Liver (tissue), 9 donors: ENCODE measurements around the gene EVI5. TPM values are rescaled to one million over a fixed set of nuclear protein-coding genes. Genes with fewer than 3 reads are reported as not detected.
A peak's percentile ranks its signal among the peaks of the same experiment; 100 is the strongest.

ENCODE experiments used
- DNase-seq: peaks from one replicate; pipeline ENCODE4 v3.0.0-alpha.2; 2017; ENCODE audit warnings: low spot score
- H3K27ac ChIP-seq, 2 donors: one replicate each; pipeline ENCODE4 v1.7.0; 2013; ENCODE audit warnings: inconsistent platforms in 2 of 2, low read length in 2 of 2, control low read depth in 1 of 2, low read depth in 1 of 2, mild to moderate bottlenecking in 1 of 2
- H3K27me3 ChIP-seq, 4 donors: one replicate each; pipeline versions ENCODE4 v1.6.1 to v1.7.0; 2013; ENCODE audit warnings: low read length in 3 of 4, inconsistent platforms in 1 of 4, mild to moderate bottlenecking in 1 of 4, moderate library complexity in 1 of 4; ENCODE audit not compliant: control insufficient read depth in 4 of 4, insufficient read depth in 4 of 4
- H3K36me3 ChIP-seq, 4 donors: one replicate each; pipeline versions ENCODE4 v1.6.1 to v1.7.0; 2013; ENCODE audit warnings: low read length in 3 of 4, mild to moderate bottlenecking in 3 of 4, low read depth in 1 of 4, moderate library complexity in 1 of 4; ENCODE audit not compliant: control insufficient read depth in 4 of 4, insufficient read depth in 3 of 4
- H3K4me1 ChIP-seq, 4 donors: one replicate each; pipeline versions ENCODE4 v1.6.1 to v1.7.0; 2013; ENCODE audit warnings: low read length in 3 of 4, mild to moderate bottlenecking in 3 of 4, moderate library complexity in 1 of 4; ENCODE audit not compliant: control insufficient read depth in 4 of 4, insufficient read depth in 4 of 4
- H3K4me3 ChIP-seq, 3 donors: one replicate each; pipeline versions ENCODE4 v1.6.1 to v1.7.0; 2013; ENCODE audit warnings: low read length in 3 of 3, control low read depth in 1 of 3, low read depth in 1 of 3, mild to moderate bottlenecking in 1 of 3
- H3K9ac ChIP-seq, 2 donors: one replicate each; pipeline ENCODE4 v1.7.0; 2013; ENCODE audit warnings: low read length in 2 of 2, mild to moderate bottlenecking in 2 of 2, moderate library complexity in 2 of 2, control low read depth in 1 of 2, low read depth in 1 of 2
- H3K9me3 ChIP-seq, 4 donors: one replicate each; pipeline versions ENCODE4 v1.6.1 to v1.7.0; 2013; ENCODE audit warnings: low read length in 3 of 4; ENCODE audit not compliant: control insufficient read depth in 4 of 4
- ATF3 ChIP-seq: IDR thresholded peaks from 2 replicates; pipeline ENCODE4 v1.6.1; 2016; ENCODE audit warnings: antibody characterized with exemption
- CTCF ChIP-seq: fragments of 150-350 bp; IDR thresholded peaks from 2 replicates; pipeline ENCODE4 v1.5.1; 2017; ENCODE audit warnings: improper control_type of control experiment, low read depth, low read length; ENCODE audit not compliant: missing input control
- FOXA1 ChIP-seq: IDR thresholded peaks from 2 replicates; pipeline ENCODE4 v1.6.1; 2016; ENCODE audit warnings: antibody characterized with exemption
- FOXA2 ChIP-seq: IDR thresholded peaks from 2 replicates; pipeline ENCODE4 v1.6.1; 2016; ENCODE audit warnings: antibody characterized with exemption
- GABPA ChIP-seq, 2 donors: IDR thresholded peaks in 1 of 2; conservative IDR thresholded peaks in 1 of 2; 2 replicates each; pipeline ENCODE4 v1.6.1; 2016; ENCODE audit warnings: antibody characterized with exemption in 2 of 2, mild to moderate bottlenecking in 1 of 2, moderate library complexity in 1 of 2
- HNF4A ChIP-seq, 2 donors: conservative IDR thresholded peaks; 2 replicates each; pipeline ENCODE4 v1.6.1; 2016; ENCODE audit warnings: antibody characterized with exemption in 2 of 2, mild to moderate bottlenecking in 2 of 2
- HNF4G ChIP-seq: IDR thresholded peaks from 2 replicates; pipeline ENCODE4 v1.6.1; 2016; ENCODE audit warnings: antibody characterized with exemption
- JUND ChIP-seq, 2 donors: IDR thresholded peaks; 2 replicates each; pipeline ENCODE4 v1.6.1; 2016; ENCODE audit warnings: antibody characterized with exemption in 2 of 2
- RAD21 ChIP-seq, 2 donors: IDR thresholded peaks; 2 replicates each; pipeline ENCODE4 v1.6.1; 2016; ENCODE audit warnings: antibody characterized with exemption in 2 of 2, mild to moderate bottlenecking in 2 of 2
- REST ChIP-seq: IDR thresholded peaks from 2 replicates; pipeline ENCODE4 v1.6.1; 2016; ENCODE audit warnings: antibody characterized with exemption, mild to moderate bottlenecking
- RXRA ChIP-seq, 2 donors: IDR thresholded peaks; 2 replicates each; pipeline ENCODE4 v1.6.1; 2017 to 2018; ENCODE audit warnings: antibody characterized with exemption in 2 of 2, mild to moderate bottlenecking in 1 of 2
- SP1 ChIP-seq: IDR thresholded peaks from 2 replicates; pipeline ENCODE4 v1.6.1; 2018; ENCODE audit warnings: antibody characterized with exemption, mild to moderate bottlenecking
- TAF1 ChIP-seq: conservative IDR thresholded peaks from 2 replicates; pipeline ENCODE4 v1.6.1; 2016; ENCODE audit warnings: antibody characterized with exemption, mild to moderate bottlenecking
- YY1 ChIP-seq: IDR thresholded peaks from 2 replicates; pipeline ENCODE4 v1.6.1; 2016; ENCODE audit warnings: antibody characterized with exemption, mild to moderate bottlenecking
- ZBTB33 ChIP-seq: IDR thresholded peaks from 2 replicates; pipeline ENCODE4 v1.6.1; 2016; ENCODE audit warnings: antibody characterized with exemption
- WGBS: extraction: QIAGEN DNeasy Blood & Tissue Kit; methylation state at CpG from one replicate; pipeline ENCODE4 v1.1.7; 2013; 5-methylcytosine and 5-hydroxymethylcytosine counted together
- polyA plus RNA-seq, 2 donors: library from polyadenylated mRNA; stranded (reverse) in 1 of 2; unstranded in 1 of 2; fragments of 200-250 nt in 1 of 2; fragments of >200 nt in 1 of 2; fragmentation: Nextera tagmentation in 1 of 2; extraction: Ambion mirVana in 1 of 2; gene quantifications; one replicate each; pipeline versions ENCODE4 v1.2.1 to v1.2.3, GENCODE V29; 2013 to 2015
- total RNA-seq, 2 donors: library from RNA; depleted of rRNA; stranded (reverse); fragments of >200 nt; gene quantifications; one replicate each; pipeline ENCODE4 v1.2.3, GENCODE V29; 2014
- TF ChIP-seq, protein P1 (sequence below): IDR thresholded peaks from 2 replicates; pipeline ENCODE4 v1.6.1; 2016; ENCODE audit warnings: antibody characterized with exemption
- donor health status: healthy.
- donor health status: healthy.
- donor health status: healthy.
- donor health status: healthy.
- donor health status: healthy.

EVI5 gene
- total and polyA plus RNA-seq, 4 donors, result 4.0 to 35.9 (median 19.1) TPM

DNA sequence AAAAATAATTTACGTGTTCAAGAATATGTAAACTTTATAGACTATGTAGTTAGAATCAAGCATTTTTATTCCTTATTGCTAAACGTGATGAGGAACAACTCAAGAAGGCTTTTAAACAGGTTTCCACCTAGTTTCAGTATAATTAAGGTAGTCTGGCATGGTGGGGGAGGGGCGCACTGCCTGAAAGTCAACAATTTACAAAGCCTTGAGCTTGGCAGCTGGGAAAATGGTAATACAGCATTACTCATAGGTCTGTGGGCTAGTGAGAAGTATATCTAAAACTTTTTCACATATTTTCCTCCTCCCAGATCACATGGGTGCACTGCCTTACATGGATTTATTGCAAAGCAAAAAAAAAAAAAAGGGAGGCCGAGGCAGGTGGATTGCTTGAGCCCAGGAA lies 75.2 kb downstream of the EVI5 start:
- Histone ChIP-seq H3K4me3 (no peak overlapping the region), H3K27me3 (no peaks in the 10 kb centered on the region), H3K36me3 (no peaks in the 10 kb centered on the region), H3K9ac (no peak overlapping the region), H3K9me3 (no peaks in the 10 kb centered on the region), H3K27ac (no peak overlapping the region), H3K4me1 (peaks cover 6 to 37% (median 22%) of the 10 kb centered on the region in 4 donors)
- WGBS, result 70% methylated on average over 4 of the region's 4 CpGs
- TF ChIP-seq SP1, result no peak
- no peak for TF ChIP-seq JUND (IDR thresholded peaks at IDR 0.05)
- TF ChIP-seq HNF4G, result no peak
- no peak for TF ChIP-seq REST
- TF ChIP-seq FOXA2, result no peak
- TF ChIP-seq RXRA (IDR thresholded peaks at IDR 0.05), result no peak
- TF ChIP-seq ZBTB33, result no peak
- TF ChIP-seq CTCF, result no peak
- TF ChIP-seq TAF1, result no peak
- TF ChIP-seq FOXA1, result no peak
- no peak for TF ChIP-seq ATF3
- no peak for TF ChIP-seq GABPA (IDR thresholded peaks at IDR 0.05 in 1 of 2, conservative IDR thresholded peaks at IDR 0.05 in 1 of 2)
- TF ChIP-seq HNF4A (conservative IDR thresholded peaks at IDR 0.05), result no peak
- TF ChIP-seq, protein P1, sequence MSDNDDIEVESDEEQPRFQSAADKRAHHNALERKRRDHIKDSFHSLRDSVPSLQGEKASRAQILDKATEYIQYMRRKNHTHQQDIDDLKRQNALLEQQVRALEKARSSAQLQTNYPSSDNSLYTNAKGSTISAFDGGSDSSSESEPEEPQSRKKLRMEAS, result no peak
- TF ChIP-seq RAD21 (IDR thresholded peaks at IDR 0.05), result no peak
- peak; percentile 35 for DNase-seq

DNA sequence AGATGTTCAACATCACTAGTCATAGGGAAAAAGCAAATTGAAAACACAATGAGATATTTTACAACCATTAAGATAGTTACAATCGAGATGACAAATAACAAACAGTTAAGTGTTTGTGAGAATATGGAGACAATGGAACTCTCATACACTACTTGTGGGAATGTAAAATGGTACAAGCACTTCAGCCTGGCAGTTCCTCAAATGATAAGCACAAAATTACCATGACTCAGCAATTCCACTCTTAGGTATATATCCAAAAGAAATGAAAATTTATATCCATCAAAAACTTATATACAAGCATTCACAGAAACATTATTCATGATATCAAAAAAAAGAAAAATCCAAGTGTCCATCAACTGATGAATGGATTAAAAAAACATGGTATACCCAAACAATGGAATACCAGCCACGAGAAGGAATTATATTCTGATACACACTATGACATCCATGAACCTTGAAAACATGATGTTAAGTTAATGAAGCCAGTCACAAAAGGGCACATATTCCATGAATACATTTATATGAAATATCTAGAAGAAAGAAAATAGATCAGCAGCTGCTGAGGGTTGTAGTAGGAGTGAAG lies 76.4 kb downstream of the EVI5 start:
- DNase-seq, result no peak
- H3K4me3 ChIP-seq, result no peak overlapping the region
- H3K36me3 ChIP-seq, result peaks cover 0 to 2% (median 0%) of the 10 kb centered on the region in 4 donors
- peaks cover 3 to 32% (median 17%) of the 10 kb centered on the region in 4 donors for H3K4me1 ChIP-seq
- H3K9me3 ChIP-seq, result no peaks in the 10 kb centered on the region
- WGBS, result 80% methylated on average over 2 of the region's 2 CpGs
- no peak for TF ChIP-seq RXRA (IDR thresholded peaks at IDR 0.05)
- no peak for TF ChIP-seq ZBTB33
- TF ChIP-seq YY1, result peak; percentile 39
- H3K27me3 ChIP-seq, result no peaks in the 10 kb centered on the region
- H3K27ac ChIP-seq, result no peak overlapping the region
- H3K9ac ChIP-seq, result no peak overlapping the region
